Retinal pigment epithelial cell (primary cell): ENCODE measurements around the gene EPO.
"Not testable (repeated sequence)": the region's sequence is repeated elsewhere in the genome, so short reads cannot be mapped to it uniquely, and the experiment has no call there.

Experiments used
- DNase-seq: peaks from one replicate; pipeline ENCODE4 v3.0.0-alpha.2; 2010; ENCODE audit warnings: low read depth
- H3K4me3 ChIP-seq: 2 replicates; pipeline ENCODE4 v1.5.1; 2011; ENCODE audit warnings: mild to moderate bottlenecking, low read length, control low read depth, moderate library complexity
- TF ChIP-seq, protein P1 (sequence below): conservative IDR thresholded peaks from 2 replicates; pipeline ENCODE4 v1.5.1; 2011; ENCODE audit warnings: low read depth, low read length, control low read depth, inconsistent platforms

The EPO gene

DNA sequence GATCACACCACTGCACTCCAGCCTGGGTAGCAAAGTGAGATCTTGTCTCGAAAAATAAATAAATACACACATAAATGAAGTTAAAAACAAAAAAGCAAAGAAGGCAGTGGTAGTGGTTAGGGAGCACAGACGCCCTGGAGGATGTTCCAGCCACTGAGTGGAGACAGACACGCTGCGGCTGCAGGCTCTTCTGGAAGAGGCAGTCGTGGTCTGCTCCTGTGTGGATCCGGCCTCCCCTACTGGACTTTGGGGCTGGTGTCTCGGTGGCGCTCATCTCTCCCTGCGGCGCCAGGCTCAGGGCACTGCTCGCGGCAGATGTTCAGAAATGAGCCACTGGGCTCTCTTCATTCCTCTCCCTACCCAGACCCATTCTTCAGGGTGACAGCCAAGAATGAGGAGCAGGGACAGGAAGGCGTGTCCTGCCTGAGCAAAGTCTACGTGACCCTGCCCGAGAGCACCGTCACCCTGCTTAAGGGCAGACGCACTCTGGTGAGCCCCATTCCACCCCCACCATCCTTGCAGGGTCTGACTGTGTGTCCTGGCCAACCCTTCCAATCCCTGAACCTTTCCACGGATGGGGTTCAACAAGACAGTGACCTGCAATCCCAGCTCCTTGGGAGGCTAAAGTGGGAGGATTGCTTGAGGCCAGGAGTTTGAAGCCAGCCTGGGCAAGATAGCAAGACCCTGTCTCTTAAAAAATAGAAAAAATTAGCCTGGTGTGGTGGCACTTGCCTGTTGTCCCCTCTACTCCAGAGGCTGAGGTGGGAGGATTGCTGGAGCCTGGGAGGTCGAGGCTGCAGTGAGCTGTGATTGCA, 39.3 kb downstream of the EPO start:
- H3K4me3 ChIP-seq = no peak overlapping the region
- TF ChIP-seq, protein P1, sequence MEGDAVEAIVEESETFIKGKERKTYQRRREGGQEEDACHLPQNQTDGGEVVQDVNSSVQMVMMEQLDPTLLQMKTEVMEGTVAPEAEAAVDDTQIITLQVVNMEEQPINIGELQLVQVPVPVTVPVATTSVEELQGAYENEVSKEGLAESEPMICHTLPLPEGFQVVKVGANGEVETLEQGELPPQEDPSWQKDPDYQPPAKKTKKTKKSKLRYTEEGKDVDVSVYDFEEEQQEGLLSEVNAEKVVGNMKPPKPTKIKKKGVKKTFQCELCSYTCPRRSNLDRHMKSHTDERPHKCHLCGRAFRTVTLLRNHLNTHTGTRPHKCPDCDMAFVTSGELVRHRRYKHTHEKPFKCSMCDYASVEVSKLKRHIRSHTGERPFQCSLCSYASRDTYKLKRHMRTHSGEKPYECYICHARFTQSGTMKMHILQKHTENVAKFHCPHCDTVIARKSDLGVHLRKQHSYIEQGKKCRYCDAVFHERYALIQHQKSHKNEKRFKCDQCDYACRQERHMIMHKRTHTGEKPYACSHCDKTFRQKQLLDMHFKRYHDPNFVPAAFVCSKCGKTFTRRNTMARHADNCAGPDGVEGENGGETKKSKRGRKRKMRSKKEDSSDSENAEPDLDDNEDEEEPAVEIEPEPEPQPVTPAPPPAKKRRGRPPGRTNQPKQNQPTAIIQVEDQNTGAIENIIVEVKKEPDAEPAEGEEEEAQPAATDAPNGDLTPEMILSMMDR = no peak
- no peak for DNase-seq

DNA sequence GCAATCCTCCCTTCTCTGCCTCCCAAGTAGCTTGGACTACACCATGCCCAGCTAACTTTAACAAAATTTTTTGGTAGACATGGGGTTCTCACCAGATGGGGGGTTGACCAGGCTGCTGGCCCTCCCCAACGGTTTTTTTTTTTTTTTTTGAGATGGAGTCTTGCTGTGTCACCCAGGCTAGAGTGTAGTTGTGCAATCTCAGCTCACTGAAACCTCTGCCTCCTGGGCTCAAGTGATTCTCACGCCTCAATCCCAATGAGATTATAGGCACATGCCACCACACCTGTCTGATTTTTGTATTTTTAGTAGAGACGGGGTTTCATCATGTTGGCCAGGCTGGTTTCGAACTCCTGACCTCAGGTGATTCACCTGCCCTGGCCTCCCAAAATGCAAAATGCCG, 42.6 kb downstream of the EPO start:
- H3K4me3 ChIP-seq, DNase-seq: not testable (repeated sequence)

DNA sequence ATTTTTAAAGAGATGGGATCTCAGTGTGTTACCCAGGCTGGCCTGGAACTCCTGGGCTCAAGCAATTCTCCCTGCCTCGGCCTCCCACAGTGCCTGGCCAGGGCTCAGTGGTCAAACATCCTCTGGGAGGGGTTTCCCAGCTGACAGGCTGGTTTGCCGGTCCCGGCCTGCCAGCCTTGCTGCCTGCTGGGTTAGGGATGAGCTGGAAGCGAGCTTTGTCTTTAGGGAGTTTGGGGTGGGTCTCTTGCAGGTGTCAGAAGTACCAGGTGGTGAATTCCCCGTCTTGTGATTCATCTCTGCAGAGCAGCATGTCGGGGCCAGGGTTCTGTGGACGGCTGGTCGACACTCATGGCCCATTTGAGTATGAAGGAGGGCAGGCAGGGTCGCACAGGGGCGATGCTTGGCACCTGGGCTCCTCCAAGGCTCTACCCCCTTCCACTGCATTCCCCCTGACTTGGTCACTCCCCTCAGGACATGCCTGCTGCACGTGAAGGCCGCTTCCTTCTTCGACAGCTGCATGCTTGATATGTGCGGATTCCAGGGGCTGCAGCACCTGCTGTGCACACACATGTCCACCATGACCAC, 43.4 kb downstream of the EPO start:
- no peak overlapping the region for H3K4me3 ChIP-seq
- TF ChIP-seq, protein P1 = no peak
- no peak for DNase-seq

DNA sequence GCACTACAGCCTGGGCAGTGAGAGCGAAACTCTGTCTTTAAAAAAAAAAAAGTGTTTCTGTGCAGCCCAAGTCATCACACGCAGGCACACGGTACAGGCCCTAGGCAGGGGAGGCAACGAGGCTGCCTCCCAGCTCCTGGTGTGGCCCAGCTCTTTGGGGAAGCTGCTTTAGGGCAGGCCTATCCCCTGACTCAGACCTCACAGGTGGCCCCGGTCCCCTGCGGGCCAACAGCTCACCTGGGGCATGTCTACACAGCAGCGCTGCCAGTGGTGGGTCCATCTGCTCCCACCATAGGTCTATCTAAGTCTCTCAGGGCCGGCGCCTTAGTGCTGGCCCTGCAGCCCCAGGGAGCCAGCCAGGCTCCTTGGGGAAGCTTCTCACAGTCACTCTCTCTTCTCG, 44.6 kb downstream of the EPO start:
- TF ChIP-seq, protein P1 = no peak
- H3K4me3 ChIP-seq = no peak overlapping the region
- no peak for DNase-seq

DNA sequence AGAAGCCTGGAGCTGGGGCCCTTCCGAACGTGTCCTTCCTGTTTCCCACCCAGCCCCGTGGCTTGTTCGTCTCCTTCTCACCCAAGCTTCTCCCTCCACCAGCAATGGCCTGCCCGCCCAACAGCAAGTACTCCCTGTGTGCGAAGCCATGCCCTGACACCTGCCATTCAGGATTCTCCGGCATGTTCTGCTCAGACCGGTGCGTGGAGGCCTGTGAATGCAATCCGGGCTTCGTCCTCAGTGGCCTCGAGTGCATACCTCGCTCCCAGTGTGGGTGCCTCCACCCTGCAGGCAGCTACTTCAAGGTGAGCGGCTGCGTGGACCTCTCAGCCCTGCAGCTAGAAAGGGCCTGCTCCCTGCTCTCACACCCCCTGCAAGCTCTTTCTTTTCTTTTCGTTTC, 45.0 kb downstream of the EPO start:
- H3K4me3 ChIP-seq = no peak overlapping the region
- no peak for DNase-seq
- TF ChIP-seq, protein P1 = no peak

DNA sequence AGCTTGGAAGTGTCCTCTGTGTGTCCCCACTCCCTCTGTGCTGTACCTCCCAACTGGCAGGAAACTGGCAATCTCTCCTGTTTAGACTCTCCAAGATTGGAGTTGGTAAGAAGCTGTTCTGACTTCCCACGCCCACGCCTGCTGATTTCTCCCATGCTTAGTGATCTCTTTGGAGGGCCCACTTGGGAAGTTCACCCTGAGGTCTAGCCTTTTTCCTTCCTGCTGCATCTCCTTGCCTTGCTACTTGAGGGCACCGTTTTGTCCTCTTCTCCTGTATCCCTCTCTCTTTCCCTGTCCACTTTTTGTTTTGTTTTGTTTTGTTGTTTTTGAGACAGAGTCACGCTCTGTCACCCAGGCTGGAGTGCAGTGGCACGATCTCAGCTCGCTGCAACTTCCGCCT, 48.5 kb downstream of the EPO start:
- TF ChIP-seq, protein P1 = no peak
- H3K4me3 ChIP-seq = no peak overlapping the region
- no peak for DNase-seq
